ENCODE measurements around the gene TNP2. TPM values are rescaled to one million over a fixed set of nuclear protein-coding genes. Genes with fewer than 3 reads are reported as not detected.
"Not testable (repeated sequence)": the region's sequence is repeated elsewhere in the genome, so short reads cannot be mapped to it uniquely, and the experiment has no call there.

Gene TNP2
- total RNA-seq, 2 experiments from 2014 or later = not detected

DNA sequence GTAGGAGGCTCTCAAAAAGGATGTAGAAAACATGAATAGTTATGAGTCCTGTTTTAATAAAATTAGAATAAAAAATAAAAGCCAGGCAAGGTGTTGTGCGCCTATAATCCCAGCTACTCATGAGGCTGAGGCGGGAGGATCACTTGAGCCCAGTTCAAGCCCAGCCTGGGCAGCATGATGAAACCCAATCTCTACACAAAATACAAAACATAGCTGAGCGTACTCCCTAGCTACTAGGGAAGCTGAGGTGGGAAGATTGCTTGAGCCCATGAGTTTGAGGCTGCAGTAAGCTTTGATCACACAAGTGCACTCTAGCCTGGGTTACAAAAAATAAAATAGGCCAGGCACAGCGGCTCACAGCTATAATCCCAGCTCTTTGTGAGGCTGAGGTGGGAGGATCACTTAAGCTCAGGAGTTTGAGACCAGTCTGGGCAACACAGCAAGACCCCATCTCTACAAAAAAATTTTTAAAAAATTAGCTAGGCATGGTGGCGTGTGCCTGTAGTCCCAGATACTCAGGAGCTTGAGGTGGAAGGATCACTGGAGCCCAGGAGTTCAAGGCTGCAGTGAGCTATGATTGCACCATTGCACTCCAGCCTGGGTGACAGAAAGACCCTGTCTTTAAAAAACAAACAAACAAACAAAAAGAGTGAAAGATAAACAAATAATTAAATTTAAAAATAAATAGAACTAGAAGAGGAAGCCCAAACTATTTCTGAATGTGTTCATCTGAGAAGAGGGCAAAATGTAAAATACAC lies 29.2 kb upstream of the TNP2 start:
- Mint-ChIP-seq H3K27ac (peak overlapping the region; percentile 78), H3K36me3 (ENCODE audit: low read depth) (no peaks in the 10 kb centered on the region), H3K9me3 (ENCODE audit: insufficient read depth) (no peaks in the 10 kb centered on the region), H3K4me3 (peak overlapping the region; percentile 60), H3K4me1 (ENCODE audit: low read depth) (peaks cover 62% of the 10 kb centered on the region), H3K27me3 (ENCODE audit: low read depth) (peaks cover 3% of the 10 kb centered on the region)
- no peak for DNase-seq
- peak; percentile 3 for ATAC-seq
- ChIA-PET CTCF (interaction anchor here (0.7 to 2.8 kb wide), 18 partner anchors 9 to 335 kb away, joined by 3 to 22 read pairs (median 4); partner anchors contain the start of gene SOCS1), POLR2A (interaction anchor here (1.1 to 2.8 kb wide), 4 partner anchors 13 to 42 kb away, joined by 3 to 22 read pairs (median 10); partner anchors contain the start of gene SOCS1)

DNA sequence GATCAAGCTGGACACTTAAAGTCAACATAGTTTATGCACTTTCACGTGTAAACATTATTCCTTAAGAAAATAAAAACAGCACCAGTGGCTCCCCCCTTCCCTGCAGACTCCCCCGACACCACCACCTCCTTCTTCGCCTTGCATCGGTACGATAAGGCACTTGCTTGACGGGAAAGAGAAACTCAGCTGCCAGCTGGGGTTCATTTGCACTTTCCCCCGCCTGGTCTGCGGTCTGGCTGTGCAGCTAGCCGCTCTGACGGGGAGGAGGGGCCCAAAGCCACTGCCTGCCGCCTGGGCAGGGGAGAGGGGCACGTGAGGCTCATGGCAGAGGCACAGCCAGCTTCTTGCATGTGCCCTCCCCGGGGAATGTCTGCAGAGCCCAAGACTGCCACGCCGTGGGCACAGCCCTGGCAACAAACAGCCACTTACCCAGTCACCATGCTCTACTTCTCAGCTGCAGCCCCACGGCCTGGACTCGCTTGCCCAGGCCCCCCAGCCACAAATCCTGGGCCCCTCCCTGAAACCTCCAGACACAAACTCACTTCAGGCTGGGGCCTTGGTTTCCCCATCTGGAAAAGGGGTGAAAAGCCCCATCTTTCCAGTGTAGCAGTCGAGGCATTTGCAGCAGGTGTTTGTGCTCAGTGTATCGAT lies 28.5 kb upstream of the TNP2 start:
- POLR2A ChIA-PET = interaction anchor here (1.1 to 2.8 kb wide), 5 partner anchors 14 to 51 kb away, joined by 3 to 22 read pairs (median 7); partner anchors contain the start of gene SOCS1
- Mint-ChIP-seq H3K36me3 (ENCODE audit: low read depth) (no peaks in the 10 kb centered on the region), H3K27ac (peak overlapping the region; percentile 78), H3K27me3 (ENCODE audit: low read depth) (peaks cover 3% of the 10 kb centered on the region), H3K4me1 (ENCODE audit: low read depth) (peaks cover 64% of the 10 kb centered on the region), H3K9me3 (ENCODE audit: insufficient read depth) (no peaks in the 10 kb centered on the region), H3K4me3 (peak overlapping the region; percentile 60)
- DNase-seq (peak; percentile 86), ATAC-seq (peak; percentile 89)
- CTCF ChIA-PET = interaction anchor here (0.7 to 2.8 kb wide), 19 partner anchors 11 to 334 kb away, joined by 3 to 22 read pairs (median 3); partner anchors contain the start of gene SOCS1

DNA sequence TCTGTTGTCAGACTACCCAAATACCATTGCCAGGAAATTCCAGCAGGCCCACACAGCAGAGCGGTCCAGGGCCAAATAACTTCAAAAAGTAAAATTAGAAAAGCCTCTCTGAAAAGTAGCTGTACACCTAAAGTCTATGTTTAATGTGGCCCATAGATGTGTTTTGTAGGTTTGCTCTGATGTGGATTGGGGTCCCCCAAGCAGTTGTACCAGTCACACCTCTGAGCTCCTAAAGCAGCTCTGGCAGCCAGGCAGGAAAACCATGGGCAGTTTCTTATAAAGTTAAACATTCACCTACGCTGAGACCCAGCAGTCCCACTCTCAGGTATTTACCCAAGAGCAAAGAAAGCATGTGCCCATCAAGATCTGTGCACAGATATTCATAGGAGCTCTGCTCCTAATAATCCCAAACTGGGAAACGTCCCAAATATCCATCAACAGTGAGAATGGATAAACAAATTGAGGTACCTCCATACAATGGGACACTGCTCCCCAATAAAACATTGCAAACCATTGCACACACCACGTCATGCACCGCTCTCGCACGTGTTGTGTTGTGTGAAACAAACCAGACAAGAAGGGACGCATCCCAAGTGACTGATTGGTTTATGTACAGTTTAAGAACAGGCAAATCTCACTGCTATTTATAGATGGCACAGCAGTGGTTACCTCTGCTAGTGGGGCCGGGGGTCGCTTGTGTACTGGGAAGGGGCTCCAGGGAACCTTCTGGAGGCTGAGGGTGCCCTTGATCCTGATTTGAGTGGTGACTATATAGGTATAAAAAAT lies 27.8 kb upstream of the TNP2 start:
- no peaks in the 10 kb centered on the region for H3K36me3 Mint-ChIP-seq (ENCODE audit: low read depth)
- DNase-seq (peak; percentile 32), ATAC-seq (peak; percentile 23)
- H3K9me3 Mint-ChIP-seq (ENCODE audit: insufficient read depth) = no peaks in the 10 kb centered on the region
- H3K27me3 Mint-ChIP-seq (ENCODE audit: low read depth) = peaks cover 3% of the 10 kb centered on the region
- peaks cover 64% of the 10 kb centered on the region for H3K4me1 Mint-ChIP-seq (ENCODE audit: low read depth)
- ChIA-PET CTCF (interaction anchor here (0.7 to 2.8 kb wide), 19 partner anchors 10 to 333 kb away, joined by 3 to 22 read pairs (median 3); partner anchors contain the start of gene SOCS1), POLR2A (interaction anchor here (1.1 to 2.8 kb wide), 5 partner anchors 15 to 52 kb away, joined by 3 to 22 read pairs (median 7); partner anchors contain the start of gene SOCS1)
- H3K4me3 Mint-ChIP-seq = peak overlapping the region; percentile 60
- H3K27ac Mint-ChIP-seq = peak overlapping the region; percentile 78

GRCh38 chr16:11296351-11296705 lies 27.2 kb upstream of the TNP2 start:
- POLR2A ChIA-PET = interaction anchor here (1.4 to 2.4 kb wide), 2 partner anchors 15 to 53 kb away, joined by 4 to 12 read pairs; no protein-coding TSS in a partner anchor
- H3K4me3 Mint-ChIP-seq = no peak overlapping the region
- H3K27me3 Mint-ChIP-seq (ENCODE audit: low read depth) = peaks cover 6% of the 10 kb centered on the region
- peaks cover 61% of the 10 kb centered on the region for H3K4me1 Mint-ChIP-seq (ENCODE audit: low read depth)
- H3K9me3 Mint-ChIP-seq (ENCODE audit: insufficient read depth) = no peaks in the 10 kb centered on the region
- CTCF ChIA-PET = interaction anchor here (1.0 to 2.8 kb wide), 6 partner anchors 10 to 333 kb away, joined by 3 to 22 read pairs (median 4); partner anchors contain the start of gene SOCS1
- H3K27ac Mint-ChIP-seq = peak overlapping the region; percentile 78
- H3K36me3 Mint-ChIP-seq (ENCODE audit: low read depth) = no peaks in the 10 kb centered on the region
- DNase-seq (no peak), ATAC-seq (no peak)

GRCh38 chr16:11295672-11296071 lies 26.5 kb upstream of the TNP2 start:
- Mint-ChIP-seq H3K27me3 (ENCODE audit: low read depth) (peaks cover 11% of the 10 kb centered on the region), H3K4me1 (ENCODE audit: low read depth) (peaks cover 61% of the 10 kb centered on the region), H3K9me3 (ENCODE audit: insufficient read depth) (no peaks in the 10 kb centered on the region), H3K36me3 (ENCODE audit: low read depth) (no peaks in the 10 kb centered on the region), H3K27ac (no peak overlapping the region), H3K4me3 (no peak overlapping the region)
- CTCF ChIA-PET = no interaction called here
- no peak for ATAC-seq
- POLR2A ChIA-PET = no interaction called here
- no peak for DNase-seq

DNA sequence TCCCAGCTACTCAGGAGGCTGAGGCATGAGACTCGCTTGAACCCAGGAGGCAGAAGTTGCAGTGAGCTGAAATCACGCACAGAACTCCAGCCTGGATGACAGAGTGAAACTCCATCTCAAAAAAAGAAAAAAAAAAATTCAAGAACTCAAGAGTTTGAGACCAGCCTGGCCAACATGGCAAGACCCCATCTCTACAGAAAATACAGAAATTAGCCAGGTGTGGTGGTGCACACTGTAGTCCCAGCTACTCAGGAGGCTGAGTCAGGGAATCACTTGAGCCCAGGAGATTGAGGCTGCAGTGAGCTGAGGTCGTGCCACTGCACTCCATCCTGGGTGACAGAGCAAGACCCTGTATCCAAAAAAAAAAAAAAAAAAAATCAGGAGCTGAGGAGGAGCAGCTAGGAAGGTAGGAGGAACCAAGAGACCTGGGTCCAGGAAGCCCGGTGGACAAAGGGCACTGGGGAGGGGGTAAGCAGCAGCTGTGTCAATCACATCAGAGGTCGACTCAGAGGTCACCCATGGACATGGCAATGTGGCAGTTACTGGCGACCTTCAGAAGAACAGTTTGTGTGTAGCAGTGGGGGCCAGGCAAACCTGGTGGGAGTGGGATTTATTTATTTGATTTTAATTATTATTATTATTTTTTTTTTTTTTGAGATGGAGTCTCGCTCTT lies 23.1 kb upstream of the TNP2 start:
- ATAC-seq (no peak), DNase-seq (no peak)
- H3K9me3 Mint-ChIP-seq (ENCODE audit: insufficient read depth) = no peaks in the 10 kb centered on the region
- H3K27ac Mint-ChIP-seq = no peak overlapping the region
- POLR2A ChIA-PET = no interaction called here
- peaks cover 38% of the 10 kb centered on the region for H3K4me1 Mint-ChIP-seq (ENCODE audit: low read depth)
- peaks cover 27% of the 10 kb centered on the region for H3K27me3 Mint-ChIP-seq (ENCODE audit: low read depth)
- no peaks in the 10 kb centered on the region for H3K36me3 Mint-ChIP-seq (ENCODE audit: low read depth)
- H3K4me3 Mint-ChIP-seq = no peak overlapping the region
- CTCF ChIA-PET = no interaction called here

DNA sequence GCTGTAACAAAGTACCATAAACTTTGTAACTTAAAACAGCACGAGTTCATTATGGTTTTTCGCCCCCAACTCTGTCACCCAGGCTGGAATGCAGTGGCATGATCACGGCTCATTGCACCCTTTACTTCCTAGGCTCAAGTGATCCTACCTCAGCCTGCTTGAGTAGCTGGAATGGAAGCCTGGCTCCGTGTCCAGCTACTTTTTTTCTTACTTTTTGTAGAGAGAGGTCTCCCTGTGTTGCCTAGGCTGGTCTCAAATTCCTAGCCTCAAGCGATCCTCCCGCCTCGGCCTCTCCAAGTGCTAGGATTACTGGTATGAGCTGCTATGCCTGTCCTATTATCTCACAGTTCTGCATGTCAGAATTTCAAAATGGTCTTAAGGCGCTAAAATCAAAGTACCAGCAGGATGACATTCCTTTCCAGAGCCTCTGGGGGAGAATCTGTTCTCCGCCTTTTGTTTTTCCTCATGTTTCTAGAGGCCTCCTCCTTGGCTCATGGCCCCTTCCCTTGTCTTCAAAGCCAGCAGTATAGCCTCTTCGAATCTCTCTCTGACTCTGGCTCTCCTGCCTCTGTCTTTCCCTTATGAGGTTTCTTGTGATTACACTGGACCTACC lies 22.1 kb upstream of the TNP2 start:
- Mint-ChIP-seq H3K4me1 (ENCODE audit: low read depth) (peaks cover 29% of the 10 kb centered on the region), H3K36me3 (ENCODE audit: low read depth) (no peaks in the 10 kb centered on the region), H3K4me3 (no peak overlapping the region), H3K27me3 (ENCODE audit: low read depth) (peaks cover 29% of the 10 kb centered on the region), H3K9me3 (ENCODE audit: insufficient read depth) (no peaks in the 10 kb centered on the region), H3K27ac (no peak overlapping the region)
- POLR2A ChIA-PET = no interaction called here
- DNase-seq (no peak), ATAC-seq (no peak)
- CTCF ChIA-PET = interaction anchor here (1.1 kb wide), 1 partner anchor 80 kb away, joined by 3 read pairs; no protein-coding TSS in a partner anchor

DNA sequence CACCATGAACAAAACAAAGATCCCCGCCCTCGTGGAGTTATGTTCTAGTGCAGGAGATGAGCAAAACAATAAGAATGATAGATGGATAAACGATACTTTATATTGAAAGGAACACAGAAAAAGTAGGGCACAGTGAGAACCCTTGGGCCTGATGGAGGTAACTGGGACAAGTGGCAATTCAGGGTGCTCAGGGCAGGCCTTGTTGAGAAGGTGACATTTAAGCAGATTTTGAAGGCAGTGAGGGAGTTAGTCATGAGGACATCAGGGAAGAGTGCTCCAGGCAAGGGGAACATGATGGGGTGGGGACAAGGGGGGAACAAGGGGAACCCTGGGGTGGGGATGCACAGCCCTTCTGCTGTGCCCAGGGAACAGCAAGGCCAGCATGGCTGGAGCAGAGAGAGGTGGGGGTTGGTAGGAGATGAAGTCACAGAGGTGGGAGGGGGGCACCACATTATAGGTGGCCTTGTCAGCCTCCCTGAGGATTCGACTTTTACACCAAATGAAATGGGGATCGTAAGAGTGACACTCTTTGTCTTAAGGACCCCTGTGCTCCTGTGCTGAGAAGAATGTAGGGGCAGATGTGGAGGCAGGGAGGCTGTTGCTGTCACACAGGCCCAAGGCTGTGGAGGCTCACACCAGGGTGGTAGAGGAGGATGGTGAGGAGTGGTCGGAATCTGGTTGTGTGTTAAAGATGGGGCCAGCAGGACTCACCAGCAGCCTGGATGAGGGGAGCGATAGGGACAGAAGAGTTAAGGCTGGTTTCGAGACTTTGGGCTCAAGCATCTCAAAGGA lies 21.2 kb upstream of the TNP2 start:
- CTCF ChIA-PET = interaction anchor here (1.1 kb wide), 1 partner anchor 81 kb away, joined by 3 read pairs; no protein-coding TSS in a partner anchor
- Mint-ChIP-seq H3K27ac (no peak overlapping the region), H3K4me3 (no peak overlapping the region), H3K27me3 (ENCODE audit: low read depth) (peaks cover 36% of the 10 kb centered on the region), H3K36me3 (ENCODE audit: low read depth) (no peaks in the 10 kb centered on the region), H3K4me1 (ENCODE audit: low read depth) (peaks cover 28% of the 10 kb centered on the region), H3K9me3 (ENCODE audit: insufficient read depth) (no peaks in the 10 kb centered on the region)
- ATAC-seq (no peak), DNase-seq (no peak)
- POLR2A ChIA-PET = no interaction called here

DNA sequence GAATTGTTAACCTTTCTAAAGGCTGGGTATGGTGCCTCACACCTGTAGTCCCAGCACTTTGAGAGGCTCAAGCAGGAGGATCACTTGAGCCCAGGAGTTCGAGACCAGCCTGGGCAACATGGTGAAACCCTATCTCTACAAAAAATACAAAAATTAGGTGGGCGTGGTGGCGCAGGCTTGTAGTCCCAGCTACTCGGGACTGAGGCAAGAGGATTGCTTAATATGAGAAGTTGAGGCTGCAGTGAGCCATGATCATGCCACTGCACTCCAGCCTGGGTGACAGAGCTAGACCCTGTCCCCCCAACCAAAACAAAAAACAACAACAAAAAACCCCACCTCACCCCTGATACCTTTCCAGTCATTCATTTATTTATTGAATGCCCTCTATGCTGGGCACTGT lies 20.6 kb upstream of the TNP2 start:
- ATAC-seq; H3K36me3 Mint-ChIP-seq (ENCODE audit: low read depth); H3K27ac Mint-ChIP-seq; H3K9me3 Mint-ChIP-seq (ENCODE audit: insufficient read depth); DNase-seq; H3K4me3 Mint-ChIP-seq; POLR2A ChIA-PET: not testable (repeated sequence)
- H3K27me3 Mint-ChIP-seq (ENCODE audit: low read depth) = peaks cover 34% of the 10 kb centered on the region
- H3K4me1 Mint-ChIP-seq (ENCODE audit: low read depth) = peaks cover 22% of the 10 kb centered on the region
- CTCF ChIA-PET = interaction anchor here (1.4 kb wide), 1 partner anchor 31 kb away, joined by 3 read pairs; no protein-coding TSS in a partner anchor

DNA sequence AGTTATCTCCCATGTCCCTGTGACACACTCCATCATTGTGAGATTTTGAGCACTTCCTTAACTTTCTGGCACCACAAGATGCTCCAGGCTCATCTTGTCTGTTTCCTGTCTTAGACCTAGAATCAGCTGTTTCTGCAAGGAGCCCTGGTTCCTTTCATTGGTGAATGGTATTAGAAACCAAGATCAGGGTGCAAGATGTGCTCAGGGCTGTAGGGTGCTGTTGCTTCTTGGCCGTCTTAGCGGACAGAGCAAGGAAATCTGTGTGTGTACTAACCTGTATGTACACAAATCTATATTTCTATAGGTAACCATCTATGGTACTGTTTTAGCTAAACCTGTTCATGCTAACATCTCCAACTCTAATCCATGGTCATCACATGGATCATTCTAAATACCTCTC lies 20.1 kb upstream of the TNP2 start:
- POLR2A ChIA-PET = no interaction called here
- Mint-ChIP-seq H3K4me3 (no peak overlapping the region), H3K9me3 (ENCODE audit: insufficient read depth) (no peaks in the 10 kb centered on the region), H3K4me1 (ENCODE audit: low read depth) (peaks cover 22% of the 10 kb centered on the region), H3K36me3 (ENCODE audit: low read depth) (no peaks in the 10 kb centered on the region), H3K27me3 (ENCODE audit: low read depth) (peaks cover 34% of the 10 kb centered on the region), H3K27ac (no peak overlapping the region)
- CTCF ChIA-PET = interaction anchor here (1.1 to 1.4 kb wide), 2 partner anchors 31 to 318 kb away, joined by 3 read pairs; no protein-coding TSS in a partner anchor
- no peak for DNase-seq
- ATAC-seq = no peak

Data from activated CD8-positive, alpha-beta T cell treated with anti-CD3 and anti-CD28 coated beads, Interleukin-2, amount 10 ng/mL, durations not matched to agents 7 days and 5 days (primary cell).